HepG2 (cell line): ENCODE results near the gene KHNYN. TPM values are rescaled to one million over a fixed set of nuclear protein-coding genes. Genes with fewer than 3 reads are reported as not detected.
A peak's percentile ranks its signal among the peaks of the same experiment; 100 is the strongest.

Experiments
- BCL6 ChIP-seq: IDR thresholded peaks from 2 replicates; pipeline ENCODE4 v1.6.1; 2016; ENCODE audit warnings: missing genetic modification reagents, missing compliant biosample characterization
- BHLHE40 ChIP-seq: IDR thresholded peaks from 2 replicates; pipeline ENCODE4 v1.6.1; 2011; ENCODE audit warnings: low read length, improper control_type of control experiment
- CAMTA2 ChIP-seq: sonication (generic); formaldehyde crosslinking; IDR thresholded peaks from 2 replicates; pipeline ENCODE4 v1.4.0; 2020; ENCODE audit warnings: mild to moderate bottlenecking, missing genetic modification reagents, borderline replicate concordance
- EED ChIP-seq: sonication (generic); formaldehyde crosslinking; IDR thresholded peaks from 2 replicates; pipeline ENCODE4 v1.5.0; 2020; ENCODE audit warnings: mild to moderate bottlenecking, missing genetic modification reagents
- GABPA ChIP-seq, 2 experiments: IDR thresholded peaks; 2 replicates each; pipeline ENCODE4 v1.6.1; 2011 to 2016; ENCODE audit warnings: low read depth in 2 of 2, low read length in 1 of 2, missing biosample characterization in 1 of 2, missing genetic modification characterization in 1 of 2
- HIVEP1 ChIP-seq: sonication (generic); formaldehyde crosslinking; IDR thresholded peaks from 2 replicates; pipeline ENCODE4 v1.4.0; 2020; ENCODE audit warnings: mild to moderate bottlenecking, missing genetic modification reagents
- MAFK ChIP-seq, 2 experiments: IDR thresholded peaks in 1 of 2; conservative IDR thresholded peaks in 1 of 2; 2 replicates each; pipeline ENCODE4 v1.6.1; 2011; ENCODE audit warnings: improper control_type of control experiment in 2 of 2, low read length in 2 of 2
- PCBP2 ChIP-seq: fragments of 200-400 bp; formaldehyde crosslinking; optimal IDR thresholded peaks from 2 replicates; pipeline ENCODE3; 2018; ENCODE audit warnings: low read length, low read depth; ENCODE audit not compliant: poor library complexity, severe bottlenecking
- REXO4 ChIP-seq: sonication (generic); formaldehyde crosslinking; IDR thresholded peaks from 2 replicates; pipeline ENCODE4 v1.8.0; 2022; ENCODE audit warnings: missing genetic modification reagents, mild to moderate bottlenecking, borderline replicate concordance
- RNF2 ChIP-seq: fragments of 450-650 bp; conservative IDR thresholded peaks from 2 replicates; pipeline ENCODE4 v1.6.1; 2016; ENCODE audit warnings: low read depth
- SNAI1 ChIP-seq: sonication (generic); formaldehyde crosslinking; IDR thresholded peaks from 2 replicates; pipeline ENCODE4 v1.5.0; 2020; ENCODE audit warnings: mild to moderate bottlenecking, missing genetic modification reagents, borderline replicate concordance
- TBX3 ChIP-seq: fragments of 450-650 bp; IDR thresholded peaks from 2 replicates; pipeline ENCODE4 v1.6.1; 2017; ENCODE audit warnings: antibody characterized with exemption, mild to moderate bottlenecking, inconsistent platforms, borderline replicate concordance
- ZFP1 ChIP-seq: IDR thresholded peaks from 2 replicates; pipeline ENCODE4 v1.6.1; 2016
- ZNF225 ChIP-seq: sonication (generic); formaldehyde crosslinking; IDR thresholded peaks from 2 replicates; pipeline ENCODE4 v1.4.0; 2020; ENCODE audit warnings: mild to moderate bottlenecking, missing genetic modification reagents
- ZNF263 ChIP-seq: sonication (generic); formaldehyde crosslinking; IDR thresholded peaks from 2 replicates; pipeline ENCODE4 v1.4.0; 2020; ENCODE audit warnings: missing genetic modification reagents
- ZNF282 ChIP-seq: fragments of 450-650 bp; IDR thresholded peaks from 2 replicates; pipeline ENCODE4 v1.6.1; 2018; ENCODE audit not compliant: partially characterized antibody
- ZNF543 ChIP-seq: sonication (generic); formaldehyde crosslinking; IDR thresholded peaks from 2 replicates; pipeline ENCODE4 v1.4.0; 2020; ENCODE audit warnings: mild to moderate bottlenecking, missing genetic modification reagents
- ZNF597 ChIP-seq: sonication (generic); formaldehyde crosslinking; IDR thresholded peaks from 2 replicates; pipeline ENCODE4 v1.5.0; 2020; ENCODE audit warnings: missing genetic modification reagents
- ZNF83 ChIP-seq: sonication (generic); formaldehyde crosslinking; IDR thresholded peaks from 2 replicates; pipeline ENCODE4 v1.4.0; 2020; ENCODE audit warnings: missing genetic modification reagents, mild to moderate bottlenecking, borderline replicate concordance
- polyA plus RNA-seq, 8 experiments: library from polyadenylated mRNA; depleted of rRNA in 3 of 8; stranded (reverse) in 7 of 8; unstranded in 1 of 8; fragments of >200 nt; fragmentation: Illumina TruSeq in 4 of 8; extraction: Trizol in 4 of 8; gene quantifications; 2 replicates each; pipeline versions ENCODE4 v1.2.1 to v1.2.3, GENCODE V29; 2011 to 2016; ENCODE audit warnings: low read depth in 4 of 8, missing spikeins in 1 of 8, mixed read lengths in 1 of 8; ENCODE audit not compliant: insufficient read depth in 1 of 8
- total RNA-seq, 5 experiments: library from RNA; depleted of rRNA; stranded (reverse); fragments of >200 nt; fragmentation: Illumina TruSeq; extraction: Trizol; gene quantifications; 2 replicates each; pipeline ENCODE4 v1.2.3, GENCODE V29; 2016; ENCODE audit warnings: low read depth in 1 of 5
- TF ChIP-seq, protein P1 (sequence below): sonication (generic); formaldehyde crosslinking; IDR thresholded peaks from 2 replicates; pipeline ENCODE4 v1.5.0; 2020; ENCODE audit warnings: mild to moderate bottlenecking, low read depth, missing genetic modification reagents, borderline replicate concordance
- TF ChIP-seq, protein P2 (sequence below): sonication (generic); formaldehyde crosslinking; IDR thresholded peaks from 2 replicates; pipeline ENCODE4 v1.4.0; 2020; ENCODE audit warnings: mild to moderate bottlenecking, missing genetic modification reagents
- TF ChIP-seq, protein P3 (sequence below): fragments of 450-650 bp; IDR thresholded peaks from 2 replicates; pipeline ENCODE4 v1.6.1; 2017
- TF ChIP-seq, protein P4 (sequence below): sonication (generic); formaldehyde crosslinking; IDR thresholded peaks from 2 replicates; pipeline ENCODE4 v1.4.0; 2020; ENCODE audit warnings: missing genetic modification reagents, borderline replicate concordance

The KHNYN gene
- total and polyA plus RNA-seq, 2 of the 13 experiments (the other 11 are each of a cell fraction or from before 2014, with no cell fraction given) = 52.8 to 75.7 TPM

DNA sequence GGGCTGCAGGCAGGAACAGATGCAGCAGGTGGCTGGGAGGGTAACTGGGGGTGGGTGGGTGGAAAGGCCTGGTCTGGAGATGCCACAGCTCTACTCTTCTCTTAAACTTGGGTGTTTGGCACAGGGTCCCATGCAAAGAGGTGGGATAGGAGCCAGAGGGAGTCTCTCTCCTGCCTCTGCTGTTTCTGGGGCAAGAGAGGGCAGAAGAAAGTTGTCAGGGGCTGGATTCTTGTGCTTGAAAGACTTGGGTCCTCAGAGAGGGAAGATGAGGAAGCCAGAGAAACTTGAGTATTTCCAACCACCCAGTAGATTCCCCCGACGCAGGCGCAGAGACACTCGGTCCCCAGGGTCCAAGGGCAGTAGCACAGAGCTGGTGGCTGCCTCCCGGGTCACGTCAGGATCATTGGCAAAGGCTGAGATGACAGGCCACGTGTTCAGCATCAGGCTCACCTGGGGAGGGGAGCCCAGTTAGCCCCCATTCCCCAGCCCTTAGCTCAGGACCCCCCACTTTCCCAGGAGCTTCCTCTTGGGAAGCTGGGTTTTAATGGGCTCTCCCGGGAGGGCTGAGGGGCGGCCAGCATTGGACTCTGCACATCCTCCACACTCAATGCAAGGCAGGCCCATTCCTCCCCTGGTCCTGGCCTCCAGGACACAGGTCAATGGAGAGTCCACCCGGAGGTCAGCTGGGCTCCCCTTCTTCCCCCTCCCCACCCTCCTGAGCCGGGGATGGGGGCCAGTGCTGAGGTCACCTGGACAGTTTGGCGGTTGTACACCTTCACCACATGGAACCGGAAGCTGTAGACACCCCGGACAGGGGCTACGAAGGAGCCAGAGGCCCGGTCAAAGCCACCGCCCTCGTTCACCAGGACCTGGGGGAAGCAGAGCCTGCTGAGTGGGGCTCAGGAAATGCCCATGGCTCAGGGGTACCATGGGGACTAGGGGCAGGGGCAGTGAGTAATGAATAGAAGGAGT is 1.9 kb upstream of the KHNYN start (continued):
- TF ChIP-seq ZNF597 (CRISPR knock-in tag) (no peak), BCL6 (CRISPR knock-in tag) (no peak; the same call in 1 of the 2 replicates), EED (CRISPR knock-in tag) (no peak), MAFK (conservative IDR thresholded peaks at IDR 0.05 in 1 of 2, IDR thresholded peaks at IDR 0.05 in 1 of 2; ENCODE audit: low read length in 2 of 2) (no peak), GABPA (IDR thresholded peaks at IDR 0.05; ENCODE audit: low read depth, low read length) (no peak), GABPA (CRISPR knock-in tag; IDR thresholded peaks at IDR 0.05; ENCODE audit: low read depth) (no peak), PCBP2 (no peak), ZNF225 (CRISPR knock-in tag) (peak; percentile 94), TBX3 (no peak), ZNF263 (peak; percentile 15; the same call in 1 of the 2 replicates), ZNF83 (CRISPR knock-in tag) (peak; percentile 68; the same call in 1 of the 2 replicates), CAMTA2 (CRISPR knock-in tag) (no peak), ZNF282 (no peak), SNAI1 (CRISPR knock-in tag) (no peak; the same call in 1 of the 2 replicates), HIVEP1 (CRISPR knock-in tag) (no peak), BHLHE40 (no peak), REXO4 (CRISPR knock-in tag) (no peak), ZFP1 (CRISPR knock-in tag) (no peak), ZNF543 (CRISPR knock-in tag) (0 out of 2 replicates have a peak, but pooled peaks have one; percentile 4), RNF2 (peak; percentile 66; the same call in 1 of the 2 replicates)
- TF ChIP-seq, protein P1, sequence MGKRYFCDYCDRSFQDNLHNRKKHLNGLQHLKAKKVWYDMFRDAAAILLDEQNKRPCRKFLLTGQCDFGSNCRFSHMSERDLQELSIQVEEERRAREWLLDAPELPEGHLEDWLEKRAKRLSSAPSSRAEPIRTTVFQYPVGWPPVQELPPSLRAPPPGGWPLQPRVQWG = no peak
- TF ChIP-seq, protein P2, sequence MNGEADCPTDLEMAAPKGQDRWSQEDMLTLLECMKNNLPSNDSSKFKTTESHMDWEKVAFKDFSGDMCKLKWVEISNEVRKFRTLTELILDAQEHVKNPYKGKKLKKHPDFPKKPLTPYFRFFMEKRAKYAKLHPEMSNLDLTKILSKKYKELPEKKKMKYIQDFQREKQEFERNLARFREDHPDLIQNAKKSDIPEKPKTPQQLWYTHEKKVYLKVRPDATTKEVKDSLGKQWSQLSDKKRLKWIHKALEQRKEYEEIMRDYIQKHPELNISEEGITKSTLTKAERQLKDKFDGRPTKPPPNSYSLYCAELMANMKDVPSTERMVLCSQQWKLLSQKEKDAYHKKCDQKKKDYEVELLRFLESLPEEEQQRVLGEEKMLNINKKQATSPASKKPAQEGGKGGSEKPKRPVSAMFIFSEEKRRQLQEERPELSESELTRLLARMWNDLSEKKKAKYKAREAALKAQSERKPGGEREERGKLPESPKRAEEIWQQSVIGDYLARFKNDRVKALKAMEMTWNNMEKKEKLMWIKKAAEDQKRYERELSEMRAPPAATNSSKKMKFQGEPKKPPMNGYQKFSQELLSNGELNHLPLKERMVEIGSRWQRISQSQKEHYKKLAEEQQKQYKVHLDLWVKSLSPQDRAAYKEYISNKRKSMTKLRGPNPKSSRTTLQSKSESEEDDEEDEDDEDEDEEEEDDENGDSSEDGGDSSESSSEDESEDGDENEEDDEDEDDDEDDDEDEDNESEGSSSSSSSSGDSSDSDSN = no peak
- TF ChIP-seq, protein P3, sequence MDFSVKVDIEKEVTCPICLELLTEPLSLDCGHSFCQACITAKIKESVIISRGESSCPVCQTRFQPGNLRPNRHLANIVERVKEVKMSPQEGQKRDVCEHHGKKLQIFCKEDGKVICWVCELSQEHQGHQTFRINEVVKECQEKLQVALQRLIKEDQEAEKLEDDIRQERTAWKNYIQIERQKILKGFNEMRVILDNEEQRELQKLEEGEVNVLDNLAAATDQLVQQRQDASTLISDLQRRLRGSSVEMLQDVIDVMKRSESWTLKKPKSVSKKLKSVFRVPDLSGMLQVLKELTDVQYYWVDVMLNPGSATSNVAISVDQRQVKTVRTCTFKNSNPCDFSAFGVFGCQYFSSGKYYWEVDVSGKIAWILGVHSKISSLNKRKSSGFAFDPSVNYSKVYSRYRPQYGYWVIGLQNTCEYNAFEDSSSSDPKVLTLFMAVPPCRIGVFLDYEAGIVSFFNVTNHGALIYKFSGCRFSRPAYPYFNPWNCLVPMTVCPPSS = no peak
- TF ChIP-seq, protein P4, sequence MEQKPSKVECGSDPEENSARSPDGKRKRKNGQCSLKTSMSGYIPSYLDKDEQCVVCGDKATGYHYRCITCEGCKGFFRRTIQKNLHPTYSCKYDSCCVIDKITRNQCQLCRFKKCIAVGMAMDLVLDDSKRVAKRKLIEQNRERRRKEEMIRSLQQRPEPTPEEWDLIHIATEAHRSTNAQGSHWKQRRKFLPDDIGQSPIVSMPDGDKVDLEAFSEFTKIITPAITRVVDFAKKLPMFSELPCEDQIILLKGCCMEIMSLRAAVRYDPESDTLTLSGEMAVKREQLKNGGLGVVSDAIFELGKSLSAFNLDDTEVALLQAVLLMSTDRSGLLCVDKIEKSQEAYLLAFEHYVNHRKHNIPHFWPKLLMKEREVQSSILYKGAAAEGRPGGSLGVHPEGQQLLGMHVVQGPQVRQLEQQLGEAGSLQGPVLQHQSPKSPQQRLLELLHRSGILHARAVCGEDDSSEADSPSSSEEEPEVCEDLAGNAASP (CRISPR knock-in tag) = peak; percentile 94
